ENCODE results near the gene CIB2.

DNA sequence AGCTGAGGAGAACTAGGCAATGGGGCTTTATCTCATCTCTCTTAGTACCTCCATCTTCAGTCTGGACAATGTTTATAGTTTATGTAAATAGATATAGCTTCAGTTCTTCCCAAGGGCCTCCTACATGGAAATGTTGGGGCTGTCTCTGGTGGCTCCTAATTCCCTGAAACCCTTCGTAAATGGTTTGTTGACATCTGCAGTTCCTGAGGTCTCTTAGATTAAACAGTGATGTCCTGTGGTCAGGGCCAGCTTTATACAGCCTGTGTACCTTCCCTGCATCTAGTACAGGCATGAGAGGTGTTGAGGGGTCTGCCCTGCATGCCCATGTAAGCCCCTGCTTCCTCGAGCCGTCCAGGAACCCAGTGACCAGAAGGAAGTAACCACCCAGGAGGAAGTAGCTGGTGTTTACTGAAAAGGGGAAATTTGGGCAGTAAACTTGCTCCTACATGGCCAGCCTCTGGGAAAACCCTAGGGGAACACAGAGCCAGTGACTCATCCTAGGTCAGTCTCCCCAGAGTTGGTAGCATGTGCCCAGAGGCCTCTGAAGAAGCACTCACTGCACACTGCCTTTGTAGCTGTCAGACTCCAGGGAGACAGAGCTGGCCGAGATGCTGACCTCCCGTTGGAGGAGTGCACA, 49.0 kb downstream of the CIB2 start:
- TF ChIP-seq, protein P1, sequence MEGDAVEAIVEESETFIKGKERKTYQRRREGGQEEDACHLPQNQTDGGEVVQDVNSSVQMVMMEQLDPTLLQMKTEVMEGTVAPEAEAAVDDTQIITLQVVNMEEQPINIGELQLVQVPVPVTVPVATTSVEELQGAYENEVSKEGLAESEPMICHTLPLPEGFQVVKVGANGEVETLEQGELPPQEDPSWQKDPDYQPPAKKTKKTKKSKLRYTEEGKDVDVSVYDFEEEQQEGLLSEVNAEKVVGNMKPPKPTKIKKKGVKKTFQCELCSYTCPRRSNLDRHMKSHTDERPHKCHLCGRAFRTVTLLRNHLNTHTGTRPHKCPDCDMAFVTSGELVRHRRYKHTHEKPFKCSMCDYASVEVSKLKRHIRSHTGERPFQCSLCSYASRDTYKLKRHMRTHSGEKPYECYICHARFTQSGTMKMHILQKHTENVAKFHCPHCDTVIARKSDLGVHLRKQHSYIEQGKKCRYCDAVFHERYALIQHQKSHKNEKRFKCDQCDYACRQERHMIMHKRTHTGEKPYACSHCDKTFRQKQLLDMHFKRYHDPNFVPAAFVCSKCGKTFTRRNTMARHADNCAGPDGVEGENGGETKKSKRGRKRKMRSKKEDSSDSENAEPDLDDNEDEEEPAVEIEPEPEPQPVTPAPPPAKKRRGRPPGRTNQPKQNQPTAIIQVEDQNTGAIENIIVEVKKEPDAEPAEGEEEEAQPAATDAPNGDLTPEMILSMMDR (IDR thresholded peaks at IDR 0.05), result no peak
- TF ChIP-seq POLR2A (IDR thresholded peaks at IDR 0.05), result no peak
